K562 (cell line): ENCODE results near the gene PRR19. TPM values are rescaled to one million over a fixed set of nuclear protein-coding genes. Genes with fewer than 3 reads are reported as not detected.

Experiments
- ATF4 ChIP-seq: fragments of 450-650 bp; formaldehyde crosslinking; IDR thresholded peaks from 2 replicates; pipeline ENCODE4 v1.4.0; 2022; ENCODE audit warnings: mild to moderate bottlenecking, moderate library complexity
- CBX3 ChIP-seq, 2 experiments: IDR thresholded peaks; 1 replicate in 1 of 2; 2 replicates in 1 of 2; pipeline ENCODE4 v1.6.1; 2012; ENCODE audit warnings: inconsistent platforms in 2 of 2, low read length in 2 of 2, borderline replicate concordance in 1 of 2, control low read depth in 1 of 2
- CEBPZ ChIP-seq: fragments of 150-350 bp; IDR thresholded peaks from 2 replicates; pipeline ENCODE4 v1.6.1; 2014; ENCODE audit warnings: low read depth, mild to moderate bottlenecking, low read length, borderline replicate concordance
- EHMT2 ChIP-seq: fragments of 450-650 bp; IDR thresholded peaks from 2 replicates; pipeline ENCODE4 v1.6.1; 2018; ENCODE audit warnings: antibody characterized with exemption
- ELK1 ChIP-seq: sonication (generic); formaldehyde crosslinking; IDR thresholded peaks from 2 replicates; pipeline ENCODE4 v1.8.1; 2022; ENCODE audit warnings: missing genetic modification reagents
- FOXM1 ChIP-seq, 2 experiments: fragments of 450-650 bp in 1 of 2; sonication (generic) in 1 of 2; formaldehyde crosslinking in 1 of 2; IDR thresholded peaks; 2 replicates each; pipeline versions ENCODE4 v1.6.1 to v1.9.0; 2017 to 2022; ENCODE audit warnings: low read depth in 2 of 2, mild to moderate bottlenecking in 2 of 2, missing genetic modification reagents in 1 of 2, moderate library complexity in 1 of 2
- HMG20B ChIP-seq: fragments of 250-450 bp; sonication (Bioruptor Pico); IDR thresholded peaks from 2 replicates; pipeline ENCODE4 v1.5.0; 2021; ENCODE audit warnings: mild to moderate bottlenecking
- HNRNPH1 ChIP-seq: fragments of 200-400 bp; formaldehyde crosslinking; optimal IDR thresholded peaks from 2 replicates; pipeline ENCODE3; 2017; ENCODE audit warnings: low read depth, mild to moderate bottlenecking, low read length, moderate library complexity
- LARP7 ChIP-seq: fragments of 450-650 bp; IDR thresholded peaks from 2 replicates; pipeline ENCODE4 v1.6.1; 2016
- LCOR ChIP-seq: sonication (generic); formaldehyde crosslinking; IDR thresholded peaks from 2 replicates; pipeline ENCODE4 v1.8.0; 2022; ENCODE audit warnings: mild to moderate bottlenecking, missing genetic modification reagents
- PCBP1 ChIP-seq: fragments of 200-400 bp; formaldehyde crosslinking; IDR thresholded peaks from 2 replicates; pipeline ENCODE4 v1.6.1; 2018; ENCODE audit warnings: mild to moderate bottlenecking, low read depth, low read length; ENCODE audit not compliant: poor library complexity, severe bottlenecking
- RB1 ChIP-seq: fragments of 450-650 bp; IDR thresholded peaks from 2 replicates; pipeline ENCODE4 v1.6.1; 2017; ENCODE audit warnings: low read depth, mild to moderate bottlenecking
- SAFB ChIP-seq: fragments of 200-400 bp; formaldehyde crosslinking; IDR thresholded peaks from 2 replicates; pipeline ENCODE4 v1.6.1; 2017; ENCODE audit warnings: low read depth, low read length, borderline replicate concordance
- SAFB2 ChIP-seq: fragments of 200-400 bp; formaldehyde crosslinking; IDR thresholded peaks from 2 replicates; pipeline ENCODE4 v1.6.1; 2018; ENCODE audit warnings: borderline replicate concordance, low read length, low read depth, moderate library complexity; ENCODE audit not compliant: severe bottlenecking
- TOE1 ChIP-seq, 2 experiments: fragments of 450-650 bp in 1 of 2; sonication (generic) in 1 of 2; formaldehyde crosslinking in 1 of 2; IDR thresholded peaks; 2 replicates each; pipeline versions ENCODE4 v1.7.1 to v1.8.0; 2016 to 2022; ENCODE audit warnings: borderline replicate concordance in 2 of 2, mild to moderate bottlenecking in 2 of 2, antibody characterized with exemption in 1 of 2, inconsistent platforms in 1 of 2, low read depth in 1 of 2, missing genetic modification reagents in 1 of 2, moderate library complexity in 1 of 2
- ZNF764 ChIP-seq: fragments of 250-450 bp; sonication (Bioruptor Pico); IDR thresholded peaks from 2 replicates; pipeline ENCODE4 v1.4.0; 2020; ENCODE audit warnings: low read depth, mild to moderate bottlenecking, moderate library complexity
- polyA plus RNA-seq, 8 experiments: library from polyadenylated mRNA; depleted of rRNA in 4 of 8; stranded (reverse) in 5 of 8; unstranded in 3 of 8; fragments of >200 nt; fragmentation: Nextera tagmentation in 2 of 8; fragmentation: Illumina TruSeq in 1 of 8; extraction: Ambion mirVana in 2 of 8; extraction: Trizol in 1 of 8; gene quantifications; 2 replicates each; pipeline versions ENCODE4 v1.2.1 to v1.2.3, GENCODE V29; 2011 to 2014; ENCODE audit warnings: inconsistent platforms in 1 of 8, missing spikeins in 1 of 8
- total RNA-seq, 7 experiments: library from RNA; depleted of rRNA in 6 of 7; stranded (reverse); fragments of >200 nt in 6 of 7; fragmentation: Illumina TruSeq in 2 of 7; extraction: Trizol in 2 of 7; gene quantifications; 2 replicates each; pipeline versions ENCODE4 v1.2.1 to v1.2.3, GENCODE V29; 2011 to 2021; ENCODE audit warnings: low replicate concordance in 1 of 7
- TF ChIP-seq, protein P1 (sequence below): fragments of 450-650 bp; IDR thresholded peaks from 2 replicates; pipeline ENCODE4 v1.6.1; 2017; ENCODE audit warnings: antibody characterized with exemption, mild to moderate bottlenecking

Gene PRR19
- total and polyA plus RNA-seq, 9 of the 15 experiments (the other 6 are each of a cell fraction or from before 2014, with no cell fraction given), result 0.10 to 1.6 (median 0.54) TPM

DNA sequence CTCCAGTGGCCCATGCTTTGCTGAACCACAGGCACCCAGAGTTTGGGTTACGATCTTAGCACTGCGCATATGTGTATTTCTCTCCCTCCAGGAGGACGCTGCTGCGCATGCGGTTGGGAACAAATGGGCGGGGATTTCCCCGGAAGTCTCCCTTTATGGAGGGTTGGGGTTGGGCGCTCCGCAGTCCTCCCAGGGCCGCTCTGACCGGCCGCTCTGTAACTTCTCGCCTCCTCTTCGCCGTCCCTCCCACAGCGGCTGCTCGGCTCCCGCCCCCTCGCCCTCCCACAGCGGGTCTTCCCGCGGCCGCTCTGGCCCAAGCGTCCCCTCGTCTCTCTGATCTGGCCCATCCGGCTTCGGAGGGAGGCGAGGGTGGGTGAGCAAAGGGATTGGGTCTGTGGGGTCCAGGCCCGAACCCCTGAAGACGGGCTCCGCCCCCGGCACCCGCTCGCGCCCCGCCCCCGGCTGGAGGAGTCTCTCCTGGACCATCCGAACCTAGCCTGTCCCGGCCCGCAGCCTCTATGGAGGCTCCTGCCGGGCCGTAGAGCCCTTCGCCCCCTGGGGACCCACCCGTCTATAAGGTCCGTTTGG, 23.5 kb downstream of the PRR19 start, which contains the start of gene MEGF8 (continued):
- TF ChIP-seq ELK1 (CRISPR knock-in tag) (0 out of 2 replicates have a peak, but pooled peaks have one; percentile 67), TOE1 (IDR thresholded peaks at IDR 0.05; ENCODE audit: borderline replicate concordance) (0 out of 2 replicates have a peak, but pooled peaks have one; percentile 12), TOE1 (CRISPR knock-in tag; IDR thresholded peaks at IDR 0.05; ENCODE audit: borderline replicate concordance, low read depth) (no peak), EHMT2 (no peak), ZNF764 (CRISPR knock-in tag) (no peak), CBX3 (IDR thresholded peaks at IDR 0.05; ENCODE audit: borderline replicate concordance in 1 of 2, low read length in 2 of 2) (no peak; a peak in 1 of 3 replicates), SAFB (no peak), SAFB2 (no peak), PCBP1 (no peak), ATF4 (CRISPR knock-in tag) (no peak), LARP7 (no peak), HNRNPH1 (no peak), FOXM1 (IDR thresholded peaks at IDR 0.05; ENCODE audit: low read depth) (no peak; the same call in 1 of the 2 replicates), FOXM1 (CRISPR knock-in tag; IDR thresholded peaks at IDR 0.05; ENCODE audit: low read depth) (no peak), HMG20B (CRISPR knock-in tag) (no peak), CEBPZ (no peak), LCOR (no peak), RB1 (peak; percentile 64)
- TF ChIP-seq, protein P1, sequence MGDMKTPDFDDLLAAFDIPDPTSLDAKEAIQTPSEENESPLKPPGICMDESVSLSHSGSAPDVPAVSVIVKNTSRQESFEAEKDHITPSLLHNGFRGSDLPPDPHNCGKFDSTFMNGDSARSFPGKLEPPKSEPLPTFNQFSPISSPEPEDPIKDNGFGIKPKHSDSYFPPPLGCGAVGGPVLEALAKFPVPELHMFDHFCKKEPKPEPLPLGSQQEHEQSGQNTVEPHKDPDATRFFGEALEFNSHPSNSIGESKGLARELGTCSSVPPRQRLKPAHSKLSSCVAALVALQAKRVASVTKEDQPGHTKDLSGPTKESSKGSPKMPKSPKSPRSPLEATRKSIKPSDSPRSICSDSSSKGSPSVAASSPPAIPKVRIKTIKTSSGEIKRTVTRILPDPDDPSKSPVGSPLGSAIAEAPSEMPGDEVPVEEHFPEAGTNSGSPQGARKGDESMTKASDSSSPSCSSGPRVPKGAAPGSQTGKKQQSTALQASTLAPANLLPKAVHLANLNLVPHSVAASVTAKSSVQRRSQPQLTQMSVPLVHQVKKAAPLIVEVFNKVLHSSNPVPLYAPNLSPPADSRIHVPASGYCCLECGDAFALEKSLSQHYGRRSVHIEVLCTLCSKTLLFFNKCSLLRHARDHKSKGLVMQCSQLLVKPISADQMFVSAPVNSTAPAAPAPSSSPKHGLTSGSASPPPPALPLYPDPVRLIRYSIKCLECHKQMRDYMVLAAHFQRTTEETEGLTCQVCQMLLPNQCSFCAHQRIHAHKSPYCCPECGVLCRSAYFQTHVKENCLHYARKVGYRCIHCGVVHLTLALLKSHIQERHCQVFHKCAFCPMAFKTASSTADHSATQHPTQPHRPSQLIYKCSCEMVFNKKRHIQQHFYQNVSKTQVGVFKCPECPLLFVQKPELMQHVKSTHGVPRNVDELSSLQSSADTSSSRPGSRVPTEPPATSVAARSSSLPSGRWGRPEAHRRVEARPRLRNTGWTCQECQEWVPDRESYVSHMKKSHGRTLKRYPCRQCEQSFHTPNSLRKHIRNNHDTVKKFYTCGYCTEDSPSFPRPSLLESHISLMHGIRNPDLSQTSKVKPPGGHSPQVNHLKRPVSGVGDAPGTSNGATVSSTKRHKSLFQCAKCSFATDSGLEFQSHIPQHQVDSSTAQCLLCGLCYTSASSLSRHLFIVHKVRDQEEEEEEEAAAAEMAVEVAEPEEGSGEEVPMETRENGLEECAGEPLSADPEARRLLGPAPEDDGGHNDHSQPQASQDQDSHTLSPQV, result no peak
